Right lobe of liver (tissue), 6 donors: ENCODE data around the gene PDE4A. TPM values are rescaled to one million over a fixed set of nuclear protein-coding genes. Genes with fewer than 3 reads are reported as not detected.
"Not testable (repeated sequence)": the region's sequence is repeated elsewhere in the genome, so short reads cannot be mapped to it uniquely, and the experiment has no call there.

Source experiments
- ATAC-seq, 4 donors: fragments of 200-7000 bp; cut with Tn5 transposase; one replicate each; pipeline ENCODE4 v1.9.1; 2020; ENCODE audit warnings: mild to moderate bottlenecking in 4 of 4, moderate library complexity in 4 of 4
- DNase-seq, 3 donors: peaks; one replicate each; pipeline ENCODE4 v3.0.0-alpha.2; 2020
- H3K27ac ChIP-seq, 3 donors: fragments of 200-600 bp; one replicate each; pipeline ENCODE4 v1.8.0; 2022
- H3K27me3 ChIP-seq, 2 donors: fragments of 200-600 bp; one replicate each; pipeline ENCODE4 v1.8.0; 2022
- H3K36me3 ChIP-seq, 4 donors: fragments of 200-600 bp; sonication (generic) in 1 of 4; one replicate each; pipeline versions ENCODE4 v1.5.1 to v1.8.0; 2017 to 2022; ENCODE audit warnings: control low read depth in 1 of 4
- H3K4me1 ChIP-seq, 4 donors: fragments of 200-600 bp; sonication (generic) in 1 of 4; one replicate each; pipeline versions ENCODE4 v1.5.1 to v1.8.0; 2017 to 2022; ENCODE audit warnings: control low read depth in 1 of 4
- H3K4me3 ChIP-seq, 3 donors: fragments of 200-600 bp; one replicate each; pipeline ENCODE4 v1.8.0; 2022
- H3K9me3 ChIP-seq, 4 donors: fragments of 200-600 bp; sonication (generic) in 1 of 4; one replicate each; pipeline versions ENCODE4 v1.5.1 to v1.8.0; 2017 to 2022; ENCODE audit warnings: control low read depth in 1 of 4
- POLR2A ChIP-seq: fragments of 450-650 bp; IDR thresholded peaks from one replicate; pipeline ENCODE4 v1.6.1; 2017; ENCODE audit warnings: antibody characterized with exemption, mild to moderate bottlenecking
- WGBS: methylation state at CpG from one replicate; pipeline ENCODE4 v1.1.6; 2018; ENCODE audit warnings: low coverage, low lambda C conversion rate; ENCODE audit not compliant: insufficient coverage; ENCODE audit errors: missing lambda C conversion rate; 5-methylcytosine and 5-hydroxymethylcytosine counted together
- intact Hi-C, 2 donors: fragments of 100-400 bp; cut with DNase I; formaldehyde crosslinking; loops; one replicate each; pipeline versions ENCODE4 v1.11.2 to v1.14.1; 2022
- total RNA-seq, 6 experiments: library from RNA; depleted of rRNA in 2 of 6; stranded (reverse); fragments of >200 nt in 2 of 6; fragmentation: NEBNext Ultra II Directional in 3 of 6; extraction: Animal tissue kit (Norgen Biotek cat#: 25700) in 3 of 6; gene quantifications; one replicate each; pipeline versions ENCODE4 v1.1.0 to v1.2.4, GENCODE V29; 2016 to 2023
- TF ChIP-seq, protein P1 (sequence below), 4 donors: fragments of 200-600 bp in 3 of 4; fragments of 450-650 bp in 1 of 4; IDR thresholded peaks; one replicate each; pipeline versions ENCODE4 v1.5.1 to v1.8.0; 2016 to 2022; ENCODE audit warnings: antibody characterized with exemption in 4 of 4, mild to moderate bottlenecking in 2 of 4
- donor health status: DM: no; HTN: yes; CAD: no.
- donor health status: DM: no; HTN: no; CAD: no.
- donor health status: DM: no; HTN: no; CAD: no.
- donor health status: DM: no; HTN: yes; CAD: no.
- donor health status: DM: no; HTN: yes; CAD: no.

PDE4A gene
- total RNA-seq, 6 experiments from 2014 or later: 1.2 to 5.8 (median 2.7) TPM

DNA sequence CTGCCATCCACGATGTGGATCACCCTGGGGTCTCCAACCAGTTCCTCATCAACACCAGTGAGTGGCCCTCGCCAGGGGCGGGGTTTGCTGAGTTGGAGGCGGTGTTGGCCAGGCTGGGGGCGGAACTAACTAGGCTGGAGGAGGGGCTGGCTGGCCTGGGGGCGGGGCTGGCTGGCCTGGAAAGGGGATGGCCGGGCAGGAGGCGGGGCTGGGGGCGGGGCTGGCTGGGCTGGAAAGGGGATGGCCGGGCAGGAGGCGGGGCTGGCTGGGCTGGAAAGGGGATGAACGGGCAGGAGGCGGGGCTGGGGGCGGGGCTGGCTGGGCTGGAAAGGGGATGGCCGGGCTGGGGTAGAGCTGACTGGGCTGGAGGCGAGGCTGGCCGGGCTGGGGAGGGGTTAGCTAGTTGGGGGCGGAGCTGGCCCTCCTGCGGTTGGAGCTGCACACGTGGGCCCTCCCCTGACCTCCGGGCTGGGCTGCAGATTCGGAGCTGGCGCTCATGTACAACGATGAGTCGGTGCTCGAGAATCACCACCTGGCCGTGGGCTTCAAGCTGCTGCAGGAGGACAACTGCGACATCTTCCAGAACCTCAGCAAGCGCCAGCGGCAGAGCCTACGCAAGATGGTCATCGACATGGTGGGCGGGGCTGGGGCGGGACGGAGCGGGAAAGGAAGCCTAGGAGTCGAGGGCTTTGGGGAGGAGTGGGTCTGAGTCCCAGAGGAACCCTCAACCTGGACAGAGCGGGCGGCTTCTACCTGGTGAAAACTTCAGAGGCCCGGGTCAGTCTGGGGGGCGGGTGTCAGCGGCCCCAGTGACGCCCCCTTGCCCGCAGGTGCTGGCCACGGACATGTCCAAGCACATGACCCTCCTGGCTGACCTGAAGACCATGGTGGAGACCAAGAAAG is 41.0 kb downstream of the PDE4A start:
- ATAC-seq (peak; percentile 96 to 99 (median 97)), DNase-seq (peak; percentile 94 to 96 (median 95))
- Histone ChIP-seq H3K27me3 (no peaks in the 10 kb centered on the region), H3K4me3 (peak overlapping the region in 1 of 3 donors; percentile 43), H3K27ac (no peak overlapping the region), H3K36me3 (no peaks in the 10 kb centered on the region), H3K9me3 (no peaks in the 10 kb centered on the region), H3K4me1 (no peaks in the 10 kb centered on the region)
- no peak for TF ChIP-seq POLR2A
- TF ChIP-seq, protein P1, sequence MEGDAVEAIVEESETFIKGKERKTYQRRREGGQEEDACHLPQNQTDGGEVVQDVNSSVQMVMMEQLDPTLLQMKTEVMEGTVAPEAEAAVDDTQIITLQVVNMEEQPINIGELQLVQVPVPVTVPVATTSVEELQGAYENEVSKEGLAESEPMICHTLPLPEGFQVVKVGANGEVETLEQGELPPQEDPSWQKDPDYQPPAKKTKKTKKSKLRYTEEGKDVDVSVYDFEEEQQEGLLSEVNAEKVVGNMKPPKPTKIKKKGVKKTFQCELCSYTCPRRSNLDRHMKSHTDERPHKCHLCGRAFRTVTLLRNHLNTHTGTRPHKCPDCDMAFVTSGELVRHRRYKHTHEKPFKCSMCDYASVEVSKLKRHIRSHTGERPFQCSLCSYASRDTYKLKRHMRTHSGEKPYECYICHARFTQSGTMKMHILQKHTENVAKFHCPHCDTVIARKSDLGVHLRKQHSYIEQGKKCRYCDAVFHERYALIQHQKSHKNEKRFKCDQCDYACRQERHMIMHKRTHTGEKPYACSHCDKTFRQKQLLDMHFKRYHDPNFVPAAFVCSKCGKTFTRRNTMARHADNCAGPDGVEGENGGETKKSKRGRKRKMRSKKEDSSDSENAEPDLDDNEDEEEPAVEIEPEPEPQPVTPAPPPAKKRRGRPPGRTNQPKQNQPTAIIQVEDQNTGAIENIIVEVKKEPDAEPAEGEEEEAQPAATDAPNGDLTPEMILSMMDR (IDR thresholded peaks at IDR 0.05): no peak
- intact Hi-C loops: no loop called here
- 9% methylated on average over 26 of the region's 45 CpGs for WGBS

DNA sequence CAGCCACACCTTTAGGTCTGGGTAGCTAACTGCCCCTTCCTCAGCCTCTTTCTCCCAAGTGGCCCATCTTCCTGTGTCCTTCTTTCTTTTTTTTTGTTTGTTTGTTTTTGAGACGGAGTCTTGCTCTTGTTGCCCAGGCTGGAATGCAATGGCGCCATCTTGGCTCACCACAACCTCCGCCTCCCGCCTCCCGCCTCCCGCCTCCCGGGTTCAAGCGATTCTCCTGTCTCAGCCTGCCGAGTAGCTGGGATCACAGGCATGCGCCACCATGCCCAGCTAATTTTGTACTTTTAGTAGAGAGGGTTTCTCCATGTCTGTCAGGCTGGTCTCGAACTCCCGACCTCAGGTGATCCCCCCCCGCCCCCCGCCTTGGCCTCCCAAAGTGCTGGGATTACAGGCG is 41.7 kb downstream of the PDE4A start:
- ATAC-seq, H3K9me3 ChIP-seq, H3K27me3 ChIP-seq, intact Hi-C loops, H3K36me3 ChIP-seq, H3K4me3 ChIP-seq, H3K27ac ChIP-seq, H3K4me1 ChIP-seq, DNase-seq: not testable (repeated sequence)
- 88% methylated on average over 12 of the region's 15 CpGs for WGBS

DNA sequence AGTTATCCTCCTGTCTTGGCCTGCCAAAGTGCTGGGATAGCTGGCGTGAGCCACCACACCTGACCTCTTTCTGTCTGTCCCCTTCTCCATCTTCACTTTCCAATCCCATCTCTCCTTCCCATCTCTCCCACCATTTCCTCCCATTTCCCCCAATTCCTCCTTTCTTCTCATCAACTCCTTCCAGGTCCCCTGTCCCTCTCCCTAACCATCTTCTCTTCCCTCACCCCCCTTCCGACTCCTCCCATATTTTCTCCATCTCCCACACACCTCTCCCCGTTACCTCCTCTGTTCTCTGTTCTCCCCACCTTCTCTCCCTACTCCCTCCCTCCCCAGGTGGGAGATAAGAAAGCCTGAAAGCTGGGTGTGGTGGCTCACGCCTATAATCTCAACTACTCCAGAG is 42.2 kb downstream of the PDE4A start:
- H3K36me3 ChIP-seq: no peaks in the 10 kb centered on the region

DNA sequence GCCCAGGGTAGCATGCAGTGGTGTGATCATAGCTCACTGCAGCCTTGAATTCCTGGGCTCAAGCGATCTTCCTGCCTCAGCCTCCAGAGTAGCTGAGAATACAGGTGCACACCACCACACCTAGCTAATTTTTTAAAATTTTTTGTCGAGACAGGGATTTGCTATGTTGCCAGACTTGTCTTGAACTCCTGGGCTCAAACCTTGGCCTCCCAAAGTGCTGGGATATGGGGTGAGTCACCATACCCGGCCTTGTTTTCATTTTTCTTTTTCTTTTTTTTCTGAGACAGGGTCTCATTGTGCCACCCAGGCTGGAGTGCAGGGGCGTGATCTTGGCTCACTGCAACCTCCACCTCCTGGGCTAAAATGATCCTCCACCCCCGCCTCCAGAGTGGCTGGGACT is 44.1 kb downstream of the PDE4A start:
- H3K4me3 ChIP-seq: no peak overlapping the region
- no peaks in the 10 kb centered on the region for H3K9me3 ChIP-seq
- no peak for ATAC-seq
- intact Hi-C loops: no loop called here
- H3K27ac ChIP-seq: no peak overlapping the region
- no peaks in the 10 kb centered on the region for H3K27me3 ChIP-seq
- DNase-seq: no peak
- 97% methylated on average over 4 of the region's 5 CpGs for WGBS
- no peaks in the 10 kb centered on the region for H3K4me1 ChIP-seq
- H3K36me3 ChIP-seq: no peaks in the 10 kb centered on the region
- TF ChIP-seq, protein P1 (IDR thresholded peaks at IDR 0.05): no peak
- TF ChIP-seq POLR2A: no peak

More for the DNA sequence above, 42.2 kb downstream of the PDE4A start:
- ATAC-seq: no peak
- H3K27me3 ChIP-seq: no peaks in the 10 kb centered on the region
- 84% methylated on average over 4 of the region's 4 CpGs for WGBS
- no peaks in the 10 kb centered on the region for H3K9me3 ChIP-seq
- intact Hi-C loops: no loop called here
- DNase-seq: no peak
- H3K4me3 ChIP-seq: no peak overlapping the region
- no peak overlapping the region for H3K27ac ChIP-seq
- no peak for TF ChIP-seq POLR2A
- no peaks in the 10 kb centered on the region for H3K4me1 ChIP-seq

DNA sequence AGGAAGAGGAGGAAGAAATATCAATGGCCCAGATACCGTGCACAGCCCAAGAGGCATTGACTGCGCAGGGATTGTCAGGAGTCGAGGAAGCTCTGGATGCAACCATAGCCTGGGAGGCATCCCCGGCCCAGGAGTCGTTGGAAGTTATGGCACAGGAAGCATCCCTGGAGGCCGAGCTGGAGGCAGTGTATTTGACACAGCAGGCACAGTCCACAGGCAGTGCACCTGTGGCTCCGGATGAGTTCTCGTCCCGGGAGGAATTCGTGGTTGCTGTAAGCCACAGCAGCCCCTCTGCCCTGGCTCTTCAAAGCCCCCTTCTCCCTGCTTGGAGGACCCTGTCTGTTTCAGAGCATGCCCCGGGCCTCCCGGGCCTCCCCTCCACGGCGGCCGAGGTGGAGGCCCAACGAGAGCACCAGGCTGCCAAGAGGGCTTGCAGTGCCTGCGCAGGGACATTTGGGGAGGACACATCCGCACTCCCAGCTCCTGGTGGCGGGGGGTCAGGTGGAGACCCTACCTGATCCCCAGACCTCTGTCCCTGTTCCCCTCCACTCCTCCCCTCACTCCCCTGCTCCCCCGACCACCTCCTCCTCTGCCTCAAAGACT is 46.9 kb downstream of the PDE4A start:
- Histone ChIP-seq H3K27ac (no peak overlapping the region), H3K27me3 (no peaks in the 10 kb centered on the region), H3K9me3 (no peaks in the 10 kb centered on the region), H3K4me1 (no peaks in the 10 kb centered on the region), H3K36me3 (no peaks in the 10 kb centered on the region), H3K4me3 (no peak overlapping the region)
- intact Hi-C loops: no loop called here
- ATAC-seq: peak in 1 of 4 donors; percentile 33
- DNase-seq: no peak
- WGBS: 100% methylated on average over 2 of the region's 20 CpGs
- TF ChIP-seq, protein P1 (IDR thresholded peaks at IDR 0.05): no peak
- no peak for TF ChIP-seq POLR2A
